NCI-H526 treated with DMSO at 0.1 percent for 48 hours (cell line): ENCODE data around the gene SLC30A5.
"Not testable (repeated sequence)": the region's sequence is repeated elsewhere in the genome, so short reads cannot be mapped to it uniquely, and the experiment has no call there.

Experiments used
- DNase-seq: peaks from one replicate; lab custom pipeline; 2025; lab: John Stamatoyannopoulos, UW

The SLC30A5 gene

GRCh38 chr5:69105996-69106906 lies 12.4 kb downstream of the SLC30A5 start:
- no peak for DNase-seq

GRCh38 chr5:69108367-69108766 lies 14.6 kb downstream of the SLC30A5 start:
- not testable (repeated sequence) for DNase-seq

- DNase-seq, result no peak
Measured at GRCh38 chr5:69113851-69114250, 20.0 kb downstream of the SLC30A5 start.

GRCh38 chr5:69115526-69115925 lies 21.7 kb downstream of the SLC30A5 start:
- DNase-seq, result no peak

GRCh38 chr5:69129413-69129812 lies 35.6 kb downstream of the SLC30A5 start:
- no peak for DNase-seq

- DNase-seq, result no peak
Measured at GRCh38 chr5:69130241-69130640, 36.4 kb downstream of the SLC30A5 start.

GRCh38 chr5:69131304-69131703 lies 37.5 kb downstream of the SLC30A5 start:
- peak; percentile 9 for DNase-seq

GRCh38 chr5:69134126-69134525 lies 40.3 kb downstream of the SLC30A5 start:
- DNase-seq, result no peak

GRCh38 chr5:69136293-69136692 lies 42.5 kb downstream of the SLC30A5 start:
- peak; percentile 83 for DNase-seq

- not testable (repeated sequence) for DNase-seq
Measured at GRCh38 chr5:69137208-69137607, 43.4 kb downstream of the SLC30A5 start.

- DNase-seq, result no peak
Measured at GRCh38 chr5:69137807-69138206, 44.0 kb downstream of the SLC30A5 start.

- no peak for DNase-seq
Measured at GRCh38 chr5:69138766-69139165, 45.0 kb downstream of the SLC30A5 start.

- DNase-seq, result not testable (repeated sequence)
Measured at GRCh38 chr5:69140239-69140638, 46.4 kb downstream of the SLC30A5 start.

- no peak for DNase-seq
Measured at GRCh38 chr5:69140827-69141226, 47.0 kb downstream of the SLC30A5 start.

GRCh38 chr5:69148576-69148975 lies 54.8 kb downstream of the SLC30A5 start:
- DNase-seq, result not testable (repeated sequence)

- no peak for DNase-seq
Measured at GRCh38 chr5:69148981-69149675, 55.3 kb downstream of the SLC30A5 start.

- no peak for DNase-seq
Measured at GRCh38 chr5:69149676-69150010, 55.8 kb downstream of the SLC30A5 start.

- DNase-seq, result no peak
Measured at GRCh38 chr5:69152731-69153130, 58.9 kb downstream of the SLC30A5 start.

- DNase-seq, result no peak
Measured at GRCh38 chr5:69156456-69156855, 62.6 kb downstream of the SLC30A5 start.

- no peak for DNase-seq
Measured at GRCh38 chr5:69158039-69158438, 64.2 kb downstream of the SLC30A5 start.

GRCh38 chr5:69160651-69161050 lies 66.8 kb downstream of the SLC30A5 start:
- no peak for DNase-seq

- DNase-seq, result peak; percentile 92
Measured at GRCh38 chr5:69166686-69167492, 73.1 kb downstream of the SLC30A5 start, which contains the start of gene CCNB1. CCNB1 (plus strand) TSS chr5:69167150; CDS start chr5:69167263, 113 bp downstream.
